ENCODE measurements around the gene PIEZO1.
"Not testable (repeated sequence)": the region's sequence is repeated elsewhere in the genome, so short reads cannot be mapped to it uniquely, and the experiment has no call there.

The PIEZO1 gene

DNA sequence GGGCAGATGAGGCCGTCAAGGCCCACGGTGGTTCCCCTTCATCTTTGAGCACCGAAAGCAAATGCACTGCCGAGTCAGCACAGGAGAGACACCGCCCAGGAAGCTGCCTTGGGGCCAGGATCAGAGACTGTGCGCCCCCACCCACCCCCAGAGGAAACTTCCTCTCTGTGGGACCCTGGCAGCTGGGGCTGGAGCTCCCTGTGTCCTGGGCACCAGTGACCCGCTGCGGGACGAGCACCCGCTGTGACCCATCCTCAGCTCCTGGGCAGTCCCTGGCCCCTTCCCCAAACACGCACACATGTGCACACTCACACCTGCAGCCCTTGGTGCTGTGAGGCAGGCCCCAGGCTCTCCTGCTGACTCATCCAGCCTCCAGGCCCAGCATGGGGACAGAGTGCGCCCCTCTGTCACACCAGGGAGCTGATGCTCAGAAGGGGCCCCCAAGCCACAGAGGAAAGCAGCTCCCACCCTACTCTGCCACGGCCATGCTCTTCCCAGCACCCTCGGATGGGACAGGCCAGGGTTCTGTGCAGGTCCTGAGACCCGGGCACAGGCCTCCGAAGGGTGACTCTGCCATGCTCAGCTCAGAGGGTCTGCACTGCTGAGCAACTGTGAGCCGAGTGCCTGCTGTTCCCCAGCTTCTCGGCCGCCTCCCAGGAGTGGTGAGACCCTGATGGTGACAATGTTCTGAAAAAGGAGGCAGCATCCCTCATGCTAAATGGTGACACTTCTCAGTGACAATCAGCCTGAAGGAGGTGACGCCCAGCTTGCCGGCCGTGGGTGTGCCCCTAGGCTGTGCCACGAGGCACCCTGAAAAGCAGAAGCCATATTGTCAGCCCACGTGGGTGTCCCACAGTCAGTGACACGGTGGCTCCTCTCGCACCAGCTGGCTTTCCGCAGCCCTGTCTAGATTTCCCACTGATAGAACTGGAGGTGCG is 3.6 kb downstream of the PIEZO1 start:
- peak; percentile 38 to 88 (median 62) for DNase-seq

DNA sequence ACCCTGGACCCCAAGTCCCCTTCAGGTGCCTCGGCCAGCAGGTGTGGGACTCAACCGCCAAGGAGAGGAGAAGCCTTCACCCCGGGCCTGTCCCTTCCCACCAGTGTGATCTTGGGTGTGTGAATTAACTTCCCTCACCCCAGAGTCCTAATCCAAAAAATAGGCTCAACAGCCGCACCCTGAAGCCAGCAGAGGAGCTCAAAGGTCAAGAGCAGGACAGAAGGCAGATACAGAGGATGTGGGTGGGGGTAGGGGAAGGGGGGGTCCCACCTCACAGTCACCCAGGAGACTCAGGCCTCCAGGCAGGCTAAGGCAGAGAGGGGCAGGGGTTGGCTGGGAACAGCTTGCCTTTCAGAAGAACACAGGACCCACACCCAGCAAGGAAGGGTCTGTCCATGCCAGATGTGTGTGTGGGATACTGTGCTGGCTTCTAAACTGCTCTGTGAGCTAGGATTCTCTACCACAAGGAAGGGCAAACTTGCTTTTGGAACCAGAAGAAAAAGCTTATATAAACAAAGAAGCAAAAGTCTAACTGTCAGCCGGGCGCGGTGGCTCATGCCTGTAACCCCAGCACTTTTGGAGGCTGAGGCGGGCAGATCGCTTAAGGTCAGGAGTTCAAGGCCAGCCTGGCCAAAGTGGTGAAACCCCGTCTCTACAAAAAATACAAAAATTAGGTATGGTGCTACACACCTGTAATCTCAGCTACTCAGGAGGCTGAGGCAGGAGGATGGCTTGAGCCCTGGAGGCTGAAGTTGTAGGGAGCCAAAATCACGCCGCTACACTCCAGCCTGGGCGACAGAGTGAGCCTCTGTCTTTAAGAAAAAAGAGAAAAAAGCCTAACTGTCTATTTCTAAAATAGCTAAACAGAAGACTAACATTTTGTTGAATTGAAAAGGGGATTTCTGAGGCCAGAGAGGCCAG is 4.6 kb downstream of the PIEZO1 start:
- DNase-seq: peak in 1 of 5 experiments; percentile 44

DNA sequence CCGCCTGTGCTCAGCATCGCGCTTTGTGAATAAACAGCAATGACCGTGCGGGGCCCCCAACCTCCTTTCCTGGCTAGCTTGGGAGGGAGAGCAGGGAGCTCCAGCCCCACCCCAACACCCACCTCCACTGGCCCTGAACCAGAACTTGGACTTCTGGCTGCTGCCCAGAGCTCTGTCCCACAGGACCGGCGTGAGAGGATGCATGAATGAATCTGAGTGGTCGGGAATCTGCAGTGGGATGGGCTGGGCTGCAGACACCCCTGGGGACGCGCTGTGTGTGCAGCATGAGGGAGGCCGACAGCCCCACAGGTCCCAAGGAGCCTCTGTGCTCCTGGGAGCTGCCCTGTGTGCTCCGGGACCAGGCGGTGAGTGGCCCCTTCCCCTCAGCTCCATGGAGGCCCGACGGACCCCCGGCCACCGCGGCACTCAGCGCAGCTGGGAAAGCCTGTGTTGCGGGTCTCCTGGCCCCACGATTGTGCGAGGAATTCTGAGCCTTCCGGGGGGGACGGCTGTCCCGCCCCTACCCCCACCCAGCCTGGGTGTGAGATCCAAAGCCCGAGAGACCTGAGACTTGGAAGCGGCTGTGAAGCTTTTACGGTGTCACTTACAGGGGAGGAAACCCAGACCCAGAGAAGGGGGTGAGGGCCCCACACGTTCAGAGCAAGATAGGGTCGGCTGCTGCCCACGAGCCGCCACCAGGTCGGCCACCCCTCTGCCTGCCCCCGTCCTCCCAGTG is 5.4 kb downstream of the PIEZO1 start:
- no peak for DNase-seq

DNA sequence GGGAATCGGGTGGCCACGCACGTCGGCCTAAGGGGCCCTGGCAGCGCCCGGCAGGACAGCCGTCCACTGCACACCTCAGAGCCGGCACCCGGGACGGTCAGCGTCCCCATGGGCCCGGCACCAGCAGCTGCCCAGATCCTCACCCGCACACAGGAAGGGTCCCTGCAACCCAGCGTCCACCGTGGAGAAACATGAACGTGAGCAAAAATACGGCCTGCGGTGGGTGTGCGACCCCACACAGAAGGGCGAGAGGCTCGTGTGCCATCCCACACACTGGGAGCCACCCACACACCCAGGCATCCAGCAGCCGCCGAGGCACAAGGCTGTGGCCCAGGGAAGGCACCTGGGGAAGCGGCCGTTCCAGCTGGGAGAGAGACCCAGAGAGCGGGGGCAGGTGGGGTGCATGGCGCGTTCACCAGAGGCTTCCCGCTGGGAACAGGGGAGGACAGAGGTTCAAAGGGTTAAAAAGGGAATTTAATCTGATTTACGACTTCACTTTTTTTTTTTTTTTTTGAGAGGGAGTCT is 6.4 kb downstream of the PIEZO1 start:
- no peak for DNase-seq

DNA sequence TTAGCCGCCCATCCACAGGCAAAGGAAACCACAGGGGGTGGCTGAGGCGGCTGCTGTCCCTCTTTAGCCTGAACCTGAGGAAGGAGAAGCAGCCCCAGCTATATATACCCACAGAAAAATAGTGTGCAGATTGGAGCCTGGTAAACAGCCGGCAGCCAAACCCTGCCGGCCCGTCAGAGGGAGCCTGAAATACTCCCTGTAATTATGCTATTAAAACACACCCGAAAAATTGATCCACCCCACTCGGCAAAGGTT is 6.8 kb downstream of the PIEZO1 start:
- DNase-seq: no peak

DNA sequence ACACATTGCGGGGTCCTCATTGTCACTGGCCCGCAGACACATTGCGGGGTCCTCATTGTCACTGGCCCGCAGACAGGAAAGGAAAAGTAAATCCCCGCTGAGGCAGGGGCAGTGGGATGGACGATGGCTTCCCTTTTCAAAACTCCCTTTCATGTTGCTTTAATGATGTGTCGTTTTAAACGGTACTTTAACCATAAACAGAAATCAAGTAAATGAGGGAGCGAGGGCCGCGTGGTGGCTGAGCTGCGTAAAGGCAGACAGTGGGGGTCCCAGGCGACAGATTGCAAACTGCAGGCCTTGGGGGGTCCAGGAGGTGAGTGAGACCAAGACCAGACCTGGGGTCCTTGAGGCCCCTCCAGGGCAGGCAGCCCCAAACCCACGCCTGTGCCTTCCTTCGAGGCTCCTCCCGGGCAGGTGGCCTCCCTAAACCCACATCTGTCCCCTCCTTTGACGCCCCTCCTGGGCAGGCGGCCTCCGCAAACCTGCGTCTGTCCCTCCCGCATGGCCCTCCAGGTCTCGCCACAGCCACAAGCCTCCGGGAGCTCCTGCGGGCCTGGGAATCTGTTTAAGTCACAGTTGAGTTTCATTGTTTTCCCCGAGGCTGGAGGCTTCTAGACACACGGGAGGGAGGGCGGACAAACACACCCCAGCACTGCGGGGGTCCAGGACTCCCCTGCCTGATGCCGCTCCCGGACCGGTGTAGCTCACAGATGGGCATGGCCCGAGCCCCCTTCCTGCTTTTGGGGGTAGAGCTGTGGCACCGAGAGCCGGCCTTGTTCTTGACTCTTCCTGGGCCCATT is 7.3 kb downstream of the PIEZO1 start:
- DNase-seq: no peak

DNA sequence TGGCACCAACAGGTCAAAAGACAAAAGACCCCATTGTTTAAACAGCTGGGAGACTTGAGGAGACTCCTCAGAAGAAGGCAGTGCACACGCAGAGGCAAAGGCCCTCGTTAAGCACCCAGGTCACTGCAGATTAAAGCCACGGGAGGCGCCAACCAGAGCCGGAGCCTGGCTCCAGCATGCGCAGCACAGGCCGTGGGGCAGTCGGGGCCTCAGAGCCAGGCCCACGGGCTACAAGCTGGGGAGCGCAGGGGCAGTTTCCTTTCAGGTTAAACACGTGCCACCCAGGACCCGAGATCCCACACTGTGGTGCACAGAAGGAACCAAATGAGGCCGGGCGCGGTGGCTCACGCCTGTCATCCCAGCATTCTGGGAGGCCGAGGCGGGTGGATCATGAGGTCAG is 9.2 kb downstream of the PIEZO1 start:
- no peak for DNase-seq

DNA sequence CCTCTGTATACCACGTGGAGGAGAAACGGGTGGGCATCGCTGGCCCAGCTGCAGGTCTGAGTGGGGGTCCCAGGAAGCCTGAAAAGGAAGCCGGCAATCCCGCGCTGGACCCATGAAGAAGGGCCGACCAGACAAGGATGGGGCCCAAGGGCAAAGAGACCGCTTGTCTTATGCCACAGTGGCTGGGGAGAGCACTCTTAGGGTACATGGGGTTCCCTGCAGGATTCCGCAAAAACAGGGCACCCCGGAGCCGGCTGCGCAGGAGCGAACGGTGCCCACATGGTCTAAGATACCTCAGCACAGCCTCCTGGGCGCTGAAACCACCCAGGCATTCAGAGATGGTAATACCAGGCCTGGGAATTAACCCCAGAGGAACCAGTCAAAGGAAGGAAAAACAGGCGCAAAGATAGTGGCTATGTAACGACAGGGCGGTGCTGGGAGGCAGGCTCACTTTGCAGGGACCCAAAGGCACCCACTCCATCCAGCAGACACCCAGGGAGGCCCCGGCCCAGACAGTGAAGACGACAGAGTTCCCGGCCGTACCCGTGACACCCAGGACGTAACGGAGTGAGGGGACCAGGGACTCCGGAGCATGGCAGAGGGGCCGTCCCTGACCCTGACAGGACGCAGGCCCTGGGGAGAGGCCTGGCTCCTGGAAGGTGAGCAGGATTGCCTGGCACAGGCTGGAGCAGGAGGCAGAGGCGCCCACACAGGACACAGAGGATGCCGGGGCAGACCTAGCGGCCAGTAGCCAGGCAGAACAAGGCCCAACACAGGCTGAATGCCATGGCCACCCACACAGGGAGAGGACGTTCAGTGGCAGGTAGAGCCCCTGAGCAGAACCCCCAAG is 10.3 kb downstream of the PIEZO1 start:
- no peak for DNase-seq

DNA sequence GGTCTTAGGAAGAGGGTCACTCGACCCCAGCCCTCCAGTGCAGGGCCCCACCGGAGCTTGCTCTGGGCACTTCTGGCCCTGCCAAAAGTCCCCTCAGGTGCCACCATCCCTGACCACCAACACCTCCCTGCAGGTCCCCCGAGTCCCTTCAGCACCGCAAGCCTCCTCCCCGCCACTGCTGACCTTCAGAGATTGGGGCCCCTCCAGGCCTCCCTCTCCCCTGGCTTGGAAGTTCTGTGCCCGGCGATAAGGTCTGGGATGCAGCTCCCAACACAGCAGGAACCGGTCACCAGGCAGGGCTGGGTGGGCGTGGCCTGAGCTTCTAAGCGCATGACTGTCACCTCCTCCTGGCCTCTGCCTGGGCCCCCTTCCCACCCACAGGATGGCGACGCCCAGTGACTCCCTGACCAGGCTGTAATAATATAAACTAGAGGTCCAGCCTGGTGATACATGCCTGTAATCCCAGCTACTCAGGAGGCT is 11.2 kb downstream of the PIEZO1 start:
- no peak for DNase-seq

DNA sequence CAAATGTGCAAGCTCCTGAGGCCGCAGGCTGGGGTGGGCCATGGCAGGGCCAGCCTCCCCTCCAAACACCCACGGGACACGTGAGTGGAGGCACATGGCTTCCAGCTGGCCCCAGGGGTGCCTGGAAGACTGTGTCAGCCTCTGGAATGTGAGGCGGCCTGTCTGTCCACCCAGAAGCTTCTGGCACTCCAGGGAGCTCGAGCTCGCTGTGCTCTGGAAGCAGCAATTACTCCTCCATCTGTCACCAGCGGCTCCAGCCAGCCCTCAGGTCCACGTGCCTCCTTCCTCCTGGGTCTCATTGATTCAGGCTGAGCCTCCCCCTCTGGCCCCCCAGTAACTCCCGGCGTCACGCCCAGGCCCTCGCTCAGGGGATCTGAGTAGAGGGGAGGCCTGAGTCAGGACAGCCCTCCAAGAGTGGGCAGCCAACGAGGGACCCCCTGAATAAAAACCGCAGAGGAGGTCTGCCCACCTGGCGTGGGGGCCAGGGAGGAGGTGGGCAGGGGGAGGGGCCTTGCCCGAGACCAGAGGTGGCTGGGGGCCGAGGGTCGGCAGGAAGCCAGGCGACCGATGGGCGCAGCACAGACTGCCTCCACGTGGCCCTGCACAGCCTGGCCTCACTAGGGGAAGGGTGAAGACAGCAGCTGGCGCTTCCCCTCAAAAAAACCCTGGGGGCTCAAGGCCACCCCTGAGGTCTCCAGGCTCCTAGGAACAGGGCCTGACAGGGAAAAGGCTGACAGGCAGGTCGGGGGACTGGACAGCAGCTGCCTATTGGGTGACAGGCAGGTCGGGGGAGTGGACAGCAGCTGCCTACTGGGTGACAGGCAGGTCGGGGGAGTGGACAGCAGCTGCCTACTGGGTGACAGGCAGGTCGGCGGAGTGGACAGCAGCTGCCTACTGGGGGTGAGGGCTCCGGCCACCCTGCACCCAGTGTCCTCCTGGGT is 11.9 kb downstream of the PIEZO1 start:
- DNase-seq: no peak

DNA sequence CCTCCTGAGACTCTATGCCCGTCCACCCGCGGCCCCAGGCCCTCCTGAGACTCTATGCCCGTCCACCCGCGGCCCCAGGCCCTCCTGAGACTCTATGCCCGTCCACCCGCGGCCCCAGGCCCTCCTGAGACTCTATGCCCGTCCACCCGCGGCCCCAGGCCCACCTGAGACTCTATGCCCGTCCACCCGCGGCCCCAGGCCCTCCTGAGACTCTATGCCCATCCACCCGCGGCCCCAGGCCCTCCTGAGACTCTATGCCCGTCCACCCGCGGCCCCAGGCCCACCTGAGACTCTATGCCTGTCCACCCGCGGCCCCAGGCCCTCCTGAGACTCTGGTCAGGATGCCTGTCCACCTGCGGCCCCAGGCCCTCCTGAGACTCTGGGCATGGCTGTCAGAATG is 13.2 kb downstream of the PIEZO1 start:
- DNase-seq: not testable (repeated sequence)

DNA sequence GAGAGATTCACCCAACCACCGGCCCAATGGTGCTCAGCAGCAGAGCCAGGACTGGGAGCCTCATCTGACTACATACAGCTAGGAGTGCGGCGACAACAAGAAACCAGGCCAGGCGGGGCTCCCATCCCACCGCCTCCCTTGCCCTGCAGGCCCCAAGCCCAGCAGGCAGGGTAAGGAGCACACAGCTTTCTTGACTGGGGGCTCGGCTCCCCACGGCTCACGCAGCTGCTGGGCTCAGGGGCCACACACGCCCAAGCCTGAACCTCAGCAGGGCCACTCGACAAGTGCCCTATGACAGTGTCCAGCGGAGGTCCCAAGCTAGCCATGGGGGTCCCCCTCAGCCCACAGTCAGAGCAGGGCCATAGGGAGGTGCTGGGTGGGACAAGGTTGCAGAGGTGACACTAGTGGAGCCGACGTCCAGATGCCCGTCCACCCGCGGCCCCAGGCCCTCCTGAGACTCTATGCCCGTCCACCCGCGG is 13.7 kb downstream of the PIEZO1 start:
- no peak for DNase-seq

DNA sequence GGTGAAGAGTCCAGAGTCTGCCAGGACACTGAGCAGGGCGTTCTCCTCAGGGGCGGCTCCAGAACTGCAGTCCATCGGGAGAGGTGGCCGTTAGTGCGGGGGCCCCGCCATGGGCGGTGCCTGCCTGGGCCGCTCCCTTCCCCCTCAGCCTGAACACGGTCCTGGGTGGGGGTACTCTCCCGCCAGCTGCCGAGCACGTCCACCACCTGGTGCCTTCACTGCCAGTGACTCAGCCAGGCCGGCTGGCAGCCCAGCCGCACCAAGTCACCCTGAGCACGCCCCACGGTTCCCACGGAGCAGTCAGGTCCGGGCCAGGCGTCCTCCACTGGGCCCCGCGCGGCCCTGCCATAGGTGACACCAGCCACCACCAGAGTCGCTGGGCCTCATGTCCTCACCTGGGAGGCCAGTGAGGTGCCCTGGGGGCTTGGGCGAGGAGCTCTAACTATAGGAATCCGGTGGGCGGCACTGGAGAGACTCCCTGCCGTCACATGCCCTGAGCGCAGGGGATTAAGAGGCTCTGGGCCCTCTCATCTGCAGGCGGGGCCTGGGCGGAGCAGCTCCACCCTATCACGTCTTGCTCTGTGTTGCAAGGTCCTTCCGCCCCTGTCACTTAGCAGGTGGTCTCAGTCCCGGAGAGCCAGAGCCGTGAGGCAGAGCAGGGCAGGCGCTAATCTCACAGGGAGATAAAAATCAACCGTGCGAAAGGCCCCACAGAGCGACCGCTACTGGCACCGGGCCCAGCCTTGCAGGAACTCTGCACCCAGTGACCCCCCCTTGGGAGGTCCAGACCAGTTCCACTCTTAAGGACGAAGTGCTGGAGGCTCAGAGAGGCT is 14.3 kb downstream of the PIEZO1 start:
- peak in 2 of 5 experiments; percentile 48 to 67 for DNase-seq

DNA sequence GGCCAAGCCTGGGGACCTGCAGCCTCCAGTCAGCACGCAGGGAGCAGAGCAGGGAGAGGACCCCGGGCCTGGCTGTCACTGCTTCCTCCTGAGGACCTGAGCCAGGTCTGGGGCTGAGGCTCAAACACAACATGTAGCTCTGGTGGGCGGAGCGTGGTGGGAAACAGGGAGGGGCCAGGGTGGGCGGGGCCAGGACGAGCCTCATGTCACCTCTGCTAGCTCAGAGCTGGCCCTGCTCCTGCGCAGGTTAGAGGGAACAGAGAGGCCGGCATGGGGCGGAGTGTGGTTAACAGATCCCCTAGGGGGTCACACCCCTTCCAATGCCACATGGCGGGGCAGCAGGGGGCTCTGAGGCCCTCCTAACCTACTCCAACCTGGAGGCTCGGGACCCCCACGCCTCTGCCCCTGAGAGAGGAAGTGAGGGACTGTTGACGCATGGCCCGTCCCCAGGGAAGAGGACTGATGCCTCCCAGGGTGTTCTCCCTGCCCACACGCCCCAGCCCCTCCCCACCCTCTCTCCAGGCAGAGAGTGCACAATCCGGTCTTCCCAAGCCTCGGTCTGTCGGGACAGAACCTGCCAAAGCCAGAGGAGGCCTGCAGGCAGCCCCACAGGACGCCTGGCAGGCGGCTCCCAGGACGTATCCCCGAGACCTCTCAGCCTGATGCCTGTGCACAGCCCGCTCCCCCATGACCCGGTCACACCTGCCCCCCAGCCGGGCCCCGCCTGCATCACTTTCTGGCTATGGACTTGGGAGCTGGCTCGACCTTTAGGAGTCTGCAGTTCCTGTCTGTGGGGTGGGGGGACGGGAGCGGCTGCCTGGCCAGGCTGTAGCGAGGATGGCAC is 15.2 kb downstream of the PIEZO1 start:
- peak in 1 of 5 experiments; percentile 68 for DNase-seq

DNA sequence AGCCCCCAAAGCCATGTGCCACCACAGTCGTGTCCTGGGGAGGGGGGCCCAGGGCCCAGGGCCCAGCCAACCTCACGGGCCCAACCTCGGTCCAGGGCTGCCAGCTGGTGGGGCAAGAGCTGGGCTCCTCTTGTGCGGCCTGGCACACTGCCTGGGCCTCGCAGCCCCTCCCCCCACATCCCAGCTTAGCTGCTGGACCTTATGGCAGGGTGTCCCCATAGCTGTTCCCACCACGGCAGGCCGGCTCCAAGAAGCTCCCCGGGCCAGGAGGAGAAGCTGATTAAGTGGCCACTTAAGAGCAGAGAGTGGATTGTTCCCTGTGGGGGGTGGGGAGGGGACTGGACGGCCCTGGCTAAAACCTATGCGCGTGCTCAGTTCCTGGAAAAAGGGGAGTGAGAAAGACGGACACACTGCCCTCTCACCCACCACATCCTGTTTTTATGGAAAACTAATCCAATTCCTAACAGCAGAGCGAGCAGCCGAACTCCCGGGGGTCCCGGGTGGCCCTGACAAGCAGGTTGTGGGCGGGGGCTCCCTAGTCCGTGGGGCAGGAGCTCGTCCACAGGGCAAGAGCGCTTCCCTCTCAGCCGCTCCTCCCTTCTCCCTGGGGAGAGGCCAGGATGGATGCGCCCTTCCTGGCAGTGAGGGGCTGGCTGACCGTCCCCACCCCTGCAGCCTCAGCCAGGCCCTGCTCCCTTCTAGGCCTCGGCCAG is 16.8 kb downstream of the PIEZO1 start:
- DNase-seq: no peak

DNA sequence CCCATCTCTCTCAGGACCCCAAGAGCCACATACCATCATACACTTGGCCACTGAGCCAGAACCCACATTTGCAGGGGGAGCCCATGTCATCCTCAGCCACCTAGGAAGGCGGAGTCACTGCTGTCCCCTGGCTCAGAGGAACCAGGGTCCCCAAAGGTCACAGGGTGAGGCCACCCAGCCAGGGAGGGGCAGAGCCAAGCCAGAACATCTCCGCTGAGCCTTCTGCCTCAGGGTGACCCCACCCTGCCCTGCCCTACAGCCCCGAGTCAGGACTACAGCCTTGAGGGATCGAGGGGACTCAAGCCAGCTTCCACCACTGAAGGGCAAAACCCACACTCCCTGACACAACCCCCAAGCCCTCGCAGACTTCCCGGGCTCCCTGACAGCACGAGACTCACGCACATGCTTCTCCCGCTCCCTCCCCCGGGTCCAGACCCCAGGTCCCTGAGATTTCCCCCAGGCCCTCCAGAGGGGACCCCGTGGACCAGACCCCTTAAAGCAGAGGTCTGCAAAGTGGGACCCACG is 17.4 kb downstream of the PIEZO1 start:
- DNase-seq: no peak

DNA sequence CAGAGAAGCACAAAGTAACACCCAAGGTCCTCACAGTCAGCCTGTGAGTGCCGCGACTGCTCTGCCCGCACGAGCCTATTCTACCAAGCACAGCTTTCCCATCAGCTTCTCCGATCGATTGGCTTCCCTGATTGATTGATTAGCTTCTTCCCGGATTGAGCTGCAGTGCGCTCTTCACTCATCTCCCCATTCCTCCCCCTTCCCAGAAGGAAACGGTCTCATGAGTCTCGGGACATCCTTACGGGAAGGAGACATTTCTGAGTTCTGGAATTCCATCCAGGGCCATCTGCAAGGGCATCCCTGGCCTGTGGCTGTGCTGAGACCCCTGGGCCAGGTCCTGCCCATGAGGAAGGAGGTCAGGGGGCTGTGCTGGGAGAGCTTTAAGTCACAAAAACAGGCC is 18.0 kb downstream of the PIEZO1 start:
- no peak for DNase-seq
